Measurements from ENCODE around the gene NOP9.

Gene NOP9

DNA sequence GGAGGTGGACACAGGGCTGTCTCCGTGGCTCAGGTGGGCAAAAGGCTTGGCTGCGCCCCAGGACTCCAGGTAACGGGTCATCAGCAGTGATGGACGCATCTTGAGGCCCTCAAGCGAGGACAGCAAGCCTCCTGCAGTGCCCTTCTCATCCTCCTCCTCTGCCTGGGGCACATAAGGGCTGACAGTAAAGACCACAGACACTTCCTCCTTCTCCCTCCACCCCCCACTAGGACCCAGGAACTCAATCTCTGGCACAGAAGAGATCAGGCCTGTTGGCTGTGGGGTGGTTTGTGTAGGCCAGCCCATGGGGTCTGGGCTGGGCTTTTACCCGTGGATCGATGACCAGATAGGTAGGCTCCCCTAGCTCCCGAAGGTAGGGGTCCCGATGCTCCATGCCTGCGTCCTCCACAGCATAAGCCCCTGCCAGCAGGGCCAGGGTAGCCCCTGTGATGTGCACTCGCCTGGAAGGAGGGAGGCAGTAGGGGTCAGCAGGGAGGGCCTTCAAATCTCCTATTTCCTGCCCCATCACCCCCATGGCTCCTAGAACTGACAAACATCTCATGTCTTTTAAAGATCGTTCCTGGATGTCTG lies 29.5 kb downstream of the NOP9 start:
- no peak for TF ChIP-seq EZH2phosphoT487 (conservative IDR thresholded peaks at IDR 0.05; ENCODE audit: low read length)
- TF ChIP-seq, protein P1, sequence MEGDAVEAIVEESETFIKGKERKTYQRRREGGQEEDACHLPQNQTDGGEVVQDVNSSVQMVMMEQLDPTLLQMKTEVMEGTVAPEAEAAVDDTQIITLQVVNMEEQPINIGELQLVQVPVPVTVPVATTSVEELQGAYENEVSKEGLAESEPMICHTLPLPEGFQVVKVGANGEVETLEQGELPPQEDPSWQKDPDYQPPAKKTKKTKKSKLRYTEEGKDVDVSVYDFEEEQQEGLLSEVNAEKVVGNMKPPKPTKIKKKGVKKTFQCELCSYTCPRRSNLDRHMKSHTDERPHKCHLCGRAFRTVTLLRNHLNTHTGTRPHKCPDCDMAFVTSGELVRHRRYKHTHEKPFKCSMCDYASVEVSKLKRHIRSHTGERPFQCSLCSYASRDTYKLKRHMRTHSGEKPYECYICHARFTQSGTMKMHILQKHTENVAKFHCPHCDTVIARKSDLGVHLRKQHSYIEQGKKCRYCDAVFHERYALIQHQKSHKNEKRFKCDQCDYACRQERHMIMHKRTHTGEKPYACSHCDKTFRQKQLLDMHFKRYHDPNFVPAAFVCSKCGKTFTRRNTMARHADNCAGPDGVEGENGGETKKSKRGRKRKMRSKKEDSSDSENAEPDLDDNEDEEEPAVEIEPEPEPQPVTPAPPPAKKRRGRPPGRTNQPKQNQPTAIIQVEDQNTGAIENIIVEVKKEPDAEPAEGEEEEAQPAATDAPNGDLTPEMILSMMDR (IDR thresholded peaks at IDR 0.05; ENCODE audit: insufficient read depth, low read length, poor library complexity, severe bottlenecking): no peak
- no peak overlapping the region for H3K27ac ChIP-seq (ENCODE audit: low read depth, low read length)
- no peaks in the 10 kb centered on the region for H3K9me3 ChIP-seq (ENCODE audit: insufficient read depth, low read length)
- no peaks in the 10 kb centered on the region for H3K79me2 ChIP-seq (ENCODE audit: insufficient read depth, low read length)
- H3K9me2 ChIP-seq (replicated peaks; ENCODE audit: insufficient read depth, low read length): no peaks in the 10 kb centered on the region
- H3K36me3 ChIP-seq (ENCODE audit: low read length): no peaks in the 10 kb centered on the region
- H3K4me3 ChIP-seq (ENCODE audit: insufficient read depth, low read length, poor library complexity, severe bottlenecking): no peak overlapping the region
- H4K20me1 ChIP-seq (ENCODE audit: low read depth, low read length): no peaks in the 10 kb centered on the region
- H3K27me3 ChIP-seq (ENCODE audit: low read length): no peaks in the 10 kb centered on the region
- H3K9ac ChIP-seq (ENCODE audit: low read length): no peak overlapping the region
- no peaks in the 10 kb centered on the region for H3F3A ChIP-seq (ENCODE audit: insufficient read depth)
- H2AFZ ChIP-seq (ENCODE audit: low read depth, low read length, severe bottlenecking): no peak overlapping the region
- H3K4me2 ChIP-seq (ENCODE audit: low read depth, low read length, poor library complexity, severe bottlenecking): no peak overlapping the region

DNA sequence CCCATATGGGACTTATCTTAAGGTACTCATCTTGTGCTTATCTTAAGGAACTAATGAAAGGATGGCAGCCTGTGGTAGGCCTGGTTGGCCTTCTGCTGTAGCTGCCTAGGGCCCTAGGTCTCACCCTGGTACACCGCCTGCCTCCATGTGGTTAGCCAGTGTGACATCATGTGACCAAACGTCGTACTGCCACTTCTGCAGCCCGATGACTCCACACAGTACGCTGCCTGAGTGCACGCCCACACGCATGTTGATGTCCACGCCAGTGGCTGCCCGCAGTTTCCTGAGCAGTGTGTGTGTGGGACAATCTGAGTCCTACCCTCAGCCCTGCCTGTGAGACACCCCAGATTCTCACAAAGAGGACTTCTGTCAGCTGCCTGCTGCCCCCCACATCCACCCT lies 30.1 kb downstream of the NOP9 start:
- H3K9ac ChIP-seq (ENCODE audit: low read length): no peak overlapping the region
- H3K4me3 ChIP-seq (ENCODE audit: insufficient read depth, low read length, poor library complexity, severe bottlenecking): no peak overlapping the region
- H3K79me2 ChIP-seq (ENCODE audit: insufficient read depth, low read length): no peaks in the 10 kb centered on the region
- H3K9me3 ChIP-seq (ENCODE audit: insufficient read depth, low read length): no peaks in the 10 kb centered on the region
- H3K27ac ChIP-seq (ENCODE audit: low read depth, low read length): no peak overlapping the region
- no peaks in the 10 kb centered on the region for H3K9me2 ChIP-seq (replicated peaks; ENCODE audit: insufficient read depth, low read length)
- H3K36me3 ChIP-seq (ENCODE audit: low read length): no peaks in the 10 kb centered on the region
- H4K20me1 ChIP-seq (ENCODE audit: low read depth, low read length): no peaks in the 10 kb centered on the region
- H2AFZ ChIP-seq (ENCODE audit: low read depth, low read length, severe bottlenecking): no peak overlapping the region
- no peaks in the 10 kb centered on the region for H3K27me3 ChIP-seq (ENCODE audit: low read length)
- H3F3A ChIP-seq (ENCODE audit: insufficient read depth): no peaks in the 10 kb centered on the region
- H3K4me2 ChIP-seq (ENCODE audit: low read depth, low read length, poor library complexity, severe bottlenecking): no peak overlapping the region
- TF ChIP-seq, protein P1 (IDR thresholded peaks at IDR 0.05; ENCODE audit: insufficient read depth, low read length, poor library complexity, severe bottlenecking): no peak
- TF ChIP-seq EZH2phosphoT487 (conservative IDR thresholded peaks at IDR 0.05; ENCODE audit: low read length): no peak

DNA sequence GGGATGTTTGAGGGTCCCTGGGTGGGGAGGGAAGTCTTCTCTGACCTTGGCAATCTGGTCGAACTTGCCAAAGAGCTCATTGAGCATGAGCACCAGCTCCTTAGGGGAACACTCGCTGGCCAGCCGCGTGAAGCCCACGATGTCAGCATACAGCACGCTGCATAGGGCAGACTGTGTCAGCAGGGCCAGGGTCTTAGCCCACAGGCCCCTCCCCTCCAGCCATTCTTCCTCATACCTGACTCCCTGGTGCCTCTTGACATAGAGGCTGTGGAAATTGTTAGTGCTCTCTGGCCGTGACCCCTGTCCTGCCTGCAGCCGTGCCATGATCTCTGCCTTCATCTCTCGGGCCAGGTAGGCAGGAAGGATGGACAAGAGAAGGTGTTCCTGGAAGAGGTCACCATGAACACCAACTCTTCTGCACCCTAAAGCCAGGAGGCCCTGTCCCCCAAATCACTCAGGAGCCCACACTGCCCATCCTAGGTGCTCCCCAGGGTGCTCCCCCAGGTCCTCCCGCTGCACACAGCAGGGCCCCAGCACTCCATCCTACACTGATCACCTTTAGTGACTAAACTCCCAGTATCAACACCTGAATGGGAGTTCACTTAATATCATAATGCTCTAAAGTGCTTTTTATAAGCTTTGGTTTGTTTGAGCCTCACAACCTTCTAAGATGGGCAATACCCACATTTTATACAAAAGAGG lies 31.5 kb downstream of the NOP9 start:
- no peaks in the 10 kb centered on the region for H4K20me1 ChIP-seq (ENCODE audit: low read depth, low read length)
- H3K9me2 ChIP-seq (replicated peaks; ENCODE audit: insufficient read depth, low read length): no peaks in the 10 kb centered on the region
- no peaks in the 10 kb centered on the region for H3K9me3 ChIP-seq (ENCODE audit: insufficient read depth, low read length)
- H3K27me3 ChIP-seq (ENCODE audit: low read length): no peaks in the 10 kb centered on the region
- no peaks in the 10 kb centered on the region for H3F3A ChIP-seq (ENCODE audit: insufficient read depth)
- no peak overlapping the region for H2AFZ ChIP-seq (ENCODE audit: low read depth, low read length, severe bottlenecking)
- H3K4me2 ChIP-seq (ENCODE audit: low read depth, low read length, poor library complexity, severe bottlenecking): no peak overlapping the region
- no peak overlapping the region for H3K27ac ChIP-seq (ENCODE audit: low read depth, low read length)
- TF ChIP-seq EZH2phosphoT487 (conservative IDR thresholded peaks at IDR 0.05; ENCODE audit: low read length): no peak
- TF ChIP-seq, protein P1 (IDR thresholded peaks at IDR 0.05; ENCODE audit: insufficient read depth, low read length, poor library complexity, severe bottlenecking): no peak
- H3K4me3 ChIP-seq (ENCODE audit: insufficient read depth, low read length, poor library complexity, severe bottlenecking): no peak overlapping the region
- no peak overlapping the region for H3K9ac ChIP-seq (ENCODE audit: low read length)
- no peaks in the 10 kb centered on the region for H3K36me3 ChIP-seq (ENCODE audit: low read length)
- no peaks in the 10 kb centered on the region for H3K79me2 ChIP-seq (ENCODE audit: insufficient read depth, low read length)

Measured in SU-DHL-6 (cell line).